Activated CD8-positive, alpha-beta memory T cell treated with anti-CD3 and anti-CD28 coated beads for 1 hour (primary cell): Measurements from ENCODE around the gene SUPT5H.

Experiments used
- DNase-seq, 2 donors: peaks; one replicate each; pipeline ENCODE4 v3.0.0-alpha.2; 2020; ENCODE audit warnings: low read depth in 1 of 2; ENCODE audit errors: extremely low read depth in 1 of 2

The SUPT5H gene

GRCh38 chr19:39409208-39410016 lies 36.0 kb upstream of the SUPT5H start:
- DNase-seq: peak; percentile 83 to 93

- peak in 1 of 2 donors; percentile 69 for DNase-seq
These were observed 35.2 kb upstream of the SUPT5H start for GRCh38 chr19:39410017-39410830.

- no peak for DNase-seq
These were observed 34.6 kb upstream of the SUPT5H start for GRCh38 chr19:39410831-39411080.

GRCh38 chr19:39411081-39411831 lies 34.1 kb upstream of the SUPT5H start:
- no peak for DNase-seq

GRCh38 chr19:39411832-39412099 lies 33.6 kb upstream of the SUPT5H start:
- DNase-seq: peak; percentile 79 to 88

- DNase-seq: peak; percentile 92
These were observed 33.1 kb upstream of the SUPT5H start, which contains the start of gene PLEKHG2 for GRCh38 chr19:39412100-39412866. Gene PLEKHG2, plus strand, starts transcription at chr19:39412669. Its CDS starts 1,418 bp downstream, at chr19:39414087.

GRCh38 chr19:39412867-39413271 lies 32.5 kb upstream of the SUPT5H start:
- no peak for DNase-seq

- no peak for DNase-seq
These were observed 32.0 kb upstream of the SUPT5H start for GRCh38 chr19:39413272-39413910.

- no peak for DNase-seq
These were observed 31.3 kb upstream of the SUPT5H start for GRCh38 chr19:39413911-39414608.

GRCh38 chr19:39415111-39416046 lies 30.0 kb upstream of the SUPT5H start:
- DNase-seq: no peak

- DNase-seq: no peak
These were observed 28.9 kb upstream of the SUPT5H start for GRCh38 chr19:39416152-39417120.

- DNase-seq: no peak
These were observed 27.8 kb upstream of the SUPT5H start for GRCh38 chr19:39417463-39418181.

- no peak for DNase-seq
These were observed 26.4 kb upstream of the SUPT5H start for GRCh38 chr19:39419003-39419402.

- no peak for DNase-seq
These were observed 24.6 kb upstream of the SUPT5H start for GRCh38 chr19:39420769-39421168.

- DNase-seq: no peak
These were observed 23.4 kb upstream of the SUPT5H start for GRCh38 chr19:39422020-39422419.

- no peak for DNase-seq
These were observed 21.9 kb upstream of the SUPT5H start for GRCh38 chr19:39423258-39424086.
